ENCODE measurements around the gene KLHL5.
"Not testable (repeated sequence)": the region's sequence is repeated elsewhere in the genome, so short reads cannot be mapped to it uniquely, and the experiment has no call there.

The KLHL5 gene

GRCh38 chr4:39126256-39127095 is 64.4 kb downstream of the KLHL5 start:
- Histone ChIP-seq H3K4me2 (ENCODE audit: low read depth, low read length, poor library complexity, severe bottlenecking) (no peak overlapping the region), H3K9ac (ENCODE audit: low read length) (no peak overlapping the region), H3K79me2 (ENCODE audit: insufficient read depth, low read length) (no peaks in the 10 kb centered on the region), H3K27ac (ENCODE audit: low read depth, low read length) (no peak overlapping the region), H3K27me3 (ENCODE audit: low read length) (no peaks in the 10 kb centered on the region), H4K20me1 (ENCODE audit: low read depth, low read length) (no peaks in the 10 kb centered on the region), H3K9me3 (ENCODE audit: insufficient read depth, low read length) (no peaks in the 10 kb centered on the region; the same call in 1 of the 2 replicates), H3K4me3 (ENCODE audit: insufficient read depth, low read length, poor library complexity, severe bottlenecking) (no peak overlapping the region), H2AFZ (ENCODE audit: low read depth, low read length, severe bottlenecking) (no peak overlapping the region), H3F3A (ENCODE audit: insufficient read depth) (peaks cover 3% of the 10 kb centered on the region; the same call in 1 of the 2 replicates), H3K9me2 (replicated peaks; ENCODE audit: insufficient read depth, low read length) (no peaks in the 10 kb centered on the region), H3K36me3 (ENCODE audit: low read length) (no peaks in the 10 kb centered on the region)
- TF ChIP-seq EZH2phosphoT487 (conservative IDR thresholded peaks at IDR 0.05; ENCODE audit: low read length) = no peak
- no peak for TF ChIP-seq CTCF (IDR thresholded peaks at IDR 0.05; ENCODE audit: insufficient read depth, low read length, poor library complexity, severe bottlenecking)

GRCh38 chr4:39133623-39134022 is 71.6 kb downstream of the KLHL5 start:
- no peak overlapping the region for H3K9ac ChIP-seq (ENCODE audit: low read length)
- H3K4me2 ChIP-seq (ENCODE audit: low read depth, low read length, poor library complexity, severe bottlenecking) = no peak overlapping the region
- H4K20me1 ChIP-seq (ENCODE audit: low read depth, low read length) = no peaks in the 10 kb centered on the region
- no peaks in the 10 kb centered on the region for H3K36me3 ChIP-seq (ENCODE audit: low read length)
- H3K4me3 ChIP-seq (ENCODE audit: insufficient read depth, low read length, poor library complexity, severe bottlenecking) = no peak overlapping the region
- no peaks in the 10 kb centered on the region; the same call in 1 of the 2 replicates for H3K9me3 ChIP-seq (ENCODE audit: insufficient read depth, low read length)
- H3K27ac ChIP-seq (ENCODE audit: low read depth, low read length) = 0 out of 2 replicates have a peak overlapping the region, but pooled peaks have one; percentile 13
- H3K27me3 ChIP-seq (ENCODE audit: low read length) = no peaks in the 10 kb centered on the region
- TF ChIP-seq CTCF (IDR thresholded peaks at IDR 0.05; ENCODE audit: insufficient read depth, low read length, poor library complexity, severe bottlenecking) = no peak
- TF ChIP-seq EZH2phosphoT487 (conservative IDR thresholded peaks at IDR 0.05; ENCODE audit: low read length) = no peak
- peaks cover 15% of the 10 kb centered on the region for H3F3A ChIP-seq (ENCODE audit: insufficient read depth)
- H2AFZ ChIP-seq (ENCODE audit: low read depth, low read length, severe bottlenecking) = no peak overlapping the region
- H3K79me2 ChIP-seq (ENCODE audit: insufficient read depth, low read length) = no peaks in the 10 kb centered on the region
- no peaks in the 10 kb centered on the region for H3K9me2 ChIP-seq (replicated peaks; ENCODE audit: insufficient read depth, low read length)

- Histone ChIP-seq H3K27me3 (ENCODE audit: low read length) (no peaks in the 10 kb centered on the region), H3K4me2 (ENCODE audit: low read depth, low read length, poor library complexity, severe bottlenecking) (peak overlapping the region; percentile 52), H3K27ac (ENCODE audit: low read depth, low read length) (peak overlapping the region; percentile 13; the same call in 1 of the 2 replicates), H3K9ac (ENCODE audit: low read length) (peak overlapping the region; percentile 49), H2AFZ (ENCODE audit: low read depth, low read length, severe bottlenecking) (peak overlapping the region; percentile 86), H3K4me3 (ENCODE audit: insufficient read depth, low read length, poor library complexity, severe bottlenecking) (peak overlapping the region; percentile 9), H3K9me3 (ENCODE audit: insufficient read depth, low read length) (no peaks in the 10 kb centered on the region; the same call in 1 of the 2 replicates), H3F3A (ENCODE audit: insufficient read depth) (peaks cover 15% of the 10 kb centered on the region), H3K9me2 (replicated peaks; ENCODE audit: insufficient read depth, low read length) (no peaks in the 10 kb centered on the region), H4K20me1 (ENCODE audit: low read depth, low read length) (no peaks in the 10 kb centered on the region), H3K36me3 (ENCODE audit: low read length) (no peaks in the 10 kb centered on the region), H3K79me2 (ENCODE audit: insufficient read depth, low read length) (no peaks in the 10 kb centered on the region)
- TF ChIP-seq EZH2phosphoT487 (conservative IDR thresholded peaks at IDR 0.05; ENCODE audit: low read length) (no peak), CTCF (IDR thresholded peaks at IDR 0.05; ENCODE audit: insufficient read depth, low read length, poor library complexity, severe bottlenecking) (no peak)
These were observed 72.8 kb downstream of the KLHL5 start for GRCh38 chr4:39134683-39135306.

- not testable (repeated sequence) for H3K9me3 ChIP-seq (ENCODE audit: insufficient read depth, low read length); H3K27ac ChIP-seq (ENCODE audit: low read depth, low read length); H3K4me2 ChIP-seq (ENCODE audit: low read depth, low read length, poor library complexity, severe bottlenecking); H3K27me3 ChIP-seq (ENCODE audit: low read length); H3K79me2 ChIP-seq (ENCODE audit: insufficient read depth, low read length); H2AFZ ChIP-seq (ENCODE audit: low read depth, low read length, severe bottlenecking); H4K20me1 ChIP-seq (ENCODE audit: low read depth, low read length); H3K36me3 ChIP-seq (ENCODE audit: low read length); H3K9ac ChIP-seq (ENCODE audit: low read length); H3K9me2 ChIP-seq (replicated peaks; ENCODE audit: insufficient read depth, low read length); H3K4me3 ChIP-seq (ENCODE audit: insufficient read depth, low read length, poor library complexity, severe bottlenecking)
- peaks cover 15% of the 10 kb centered on the region for H3F3A ChIP-seq (ENCODE audit: insufficient read depth)
These were observed 76.2 kb downstream of the KLHL5 start for GRCh38 chr4:39138227-39138626.
